ENCODE data around the gene PLCB1. TPM values are rescaled to one million over a fixed set of nuclear protein-coding genes. Genes with fewer than 3 reads are reported as not detected.

The PLCB1 gene
- total RNA-seq, 1 experiment from 2014 or later: 6.8 TPM

GRCh38 chr20:8803941-8804340, 671.9 kb downstream of the PLCB1 start:
- BruUV-seq (replicated peaks): no TSS peak
- Histone ChIP-seq H3K4me1 (ENCODE audit: insufficient read depth, low read length, poor library complexity, severe bottlenecking) (no peaks in the 10 kb centered on the region), H3K4me3 (ENCODE audit: low read depth, low read length, poor library complexity, severe bottlenecking) (no peak overlapping the region), H3K9me3 (ENCODE audit: low read depth, low read length, poor library complexity, severe bottlenecking) (no peaks in the 10 kb centered on the region), H3K27ac (ENCODE audit: low read depth, low read length, poor library complexity, severe bottlenecking) (no peak overlapping the region), H3K36me3 (ENCODE audit: insufficient read depth, low read length, poor library complexity, severe bottlenecking) (no peaks in the 10 kb centered on the region), H3K27me3 (replicated peaks; ENCODE audit: insufficient read depth, low read depth, low read length, poor library complexity) (no peaks in the 10 kb centered on the region)
- ChIA-PET CTCF (no interaction called here), POLR2A (ENCODE audit: low non-redundant PET) (no interaction called here)
- TF ChIP-seq EZH2 (IDR thresholded peaks at IDR 0.05; ENCODE audit: borderline replicate concordance, low read depth, low read length, poor library complexity, severe bottlenecking) (no peak), CTCF (conservative IDR thresholded peaks at IDR 0.05; ENCODE audit: low read depth, low read length) (no peak)
- intact Hi-C loops (cut with micrococcal nuclease; ENCODE audit: unreplicated experiment): no loop called here
- DNase-seq (ENCODE audit: low spot score): no peak

- Histone ChIP-seq H3K27me3 (replicated peaks; ENCODE audit: insufficient read depth, low read depth, low read length, poor library complexity) (no peaks in the 10 kb centered on the region), H3K4me3 (ENCODE audit: low read depth, low read length, poor library complexity, severe bottlenecking) (no peak overlapping the region), H3K27ac (ENCODE audit: low read depth, low read length, poor library complexity, severe bottlenecking) (no peak overlapping the region), H3K4me1 (ENCODE audit: insufficient read depth, low read length, poor library complexity, severe bottlenecking) (no peaks in the 10 kb centered on the region), H3K9me3 (ENCODE audit: low read depth, low read length, poor library complexity, severe bottlenecking) (no peaks in the 10 kb centered on the region), H3K36me3 (ENCODE audit: insufficient read depth, low read length, poor library complexity, severe bottlenecking) (no peaks in the 10 kb centered on the region)
- ChIA-PET CTCF (no interaction called here), POLR2A (ENCODE audit: low non-redundant PET) (no interaction called here)
- no peak for DNase-seq (ENCODE audit: low spot score)
- intact Hi-C loops (cut with micrococcal nuclease; ENCODE audit: unreplicated experiment): no loop called here
- BruUV-seq (replicated peaks): no TSS peak
- no peak for TF ChIP-seq EZH2 (IDR thresholded peaks at IDR 0.05; ENCODE audit: borderline replicate concordance, low read depth, low read length, poor library complexity, severe bottlenecking)
- no peak for TF ChIP-seq CTCF (conservative IDR thresholded peaks at IDR 0.05; ENCODE audit: low read depth, low read length)
These were observed 673.8 kb downstream of the PLCB1 start for GRCh38 chr20:8805737-8806442.

GRCh38 chr20:8807480-8808201, 675.6 kb downstream of the PLCB1 start:
- ChIA-PET POLR2A (ENCODE audit: low non-redundant PET) (no interaction called here), CTCF (no interaction called here)
- Histone ChIP-seq H3K36me3 (ENCODE audit: insufficient read depth, low read length, poor library complexity, severe bottlenecking) (no peaks in the 10 kb centered on the region), H3K27me3 (replicated peaks; ENCODE audit: insufficient read depth, low read depth, low read length, poor library complexity) (no peaks in the 10 kb centered on the region), H3K9me3 (ENCODE audit: low read depth, low read length, poor library complexity, severe bottlenecking) (no peaks in the 10 kb centered on the region), H3K27ac (ENCODE audit: low read depth, low read length, poor library complexity, severe bottlenecking) (no peak overlapping the region), H3K4me1 (ENCODE audit: insufficient read depth, low read length, poor library complexity, severe bottlenecking) (peaks cover 11% of the 10 kb centered on the region), H3K4me3 (ENCODE audit: low read depth, low read length, poor library complexity, severe bottlenecking) (no peak overlapping the region)
- intact Hi-C loops (cut with micrococcal nuclease; ENCODE audit: unreplicated experiment): no loop called here
- DNase-seq (ENCODE audit: low spot score): no peak
- BruUV-seq (replicated peaks): no TSS peak
- TF ChIP-seq EZH2 (IDR thresholded peaks at IDR 0.05; ENCODE audit: borderline replicate concordance, low read depth, low read length, poor library complexity, severe bottlenecking): no peak
- no peak for TF ChIP-seq CTCF (conservative IDR thresholded peaks at IDR 0.05; ENCODE audit: low read depth, low read length)
